NCI-H1436 (cell line): ENCODE measurements around the gene TRPM2.
A peak's percentile ranks its signal among the peaks of the same experiment; 100 is the strongest.
"Not testable (repeated sequence)": the region's sequence is repeated elsewhere in the genome, so short reads cannot be mapped to it uniquely, and the experiment has no call there.

ENCODE experiments used
- DNase-seq: peaks from one replicate; lab custom pipeline; 2025; lab: John Stamatoyannopoulos, UW

TRPM2 gene

GRCh38 chr21:44354775-44355771 is 1.7 kb downstream of the TRPM2 start:
- DNase-seq = no peak

DNA sequence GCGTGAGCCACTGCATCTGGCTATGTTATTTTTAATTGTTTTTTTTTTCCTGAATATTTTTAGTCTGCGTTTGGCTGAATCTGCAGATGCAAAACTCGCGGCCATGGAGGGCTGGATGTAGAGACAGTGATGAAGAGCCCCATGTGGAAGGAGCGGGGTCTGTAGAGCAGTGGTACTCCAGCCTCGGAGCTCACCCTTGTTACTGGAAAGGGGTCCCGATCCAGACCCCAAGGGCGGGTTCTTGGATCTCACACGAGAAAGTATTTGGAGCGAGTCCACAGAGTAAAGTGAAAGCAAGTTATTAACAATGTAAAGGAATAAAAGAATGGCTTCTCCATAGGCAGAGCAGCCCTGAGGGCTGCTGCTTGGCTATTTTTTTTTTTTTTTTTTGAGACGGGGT is 2.7 kb downstream of the TRPM2 start:
- DNase-seq = no peak

- no peak for DNase-seq
These were observed 3.2 kb downstream of the TRPM2 start for GRCh38 chr21:44356636-44357035.

- DNase-seq = no peak
These were observed 3.8 kb downstream of the TRPM2 start for GRCh38 chr21:44357064-44357837.

- no peak for DNase-seq
These were observed 6.0 kb downstream of the TRPM2 start for GRCh38 chr21:44359396-44359795.

DNA sequence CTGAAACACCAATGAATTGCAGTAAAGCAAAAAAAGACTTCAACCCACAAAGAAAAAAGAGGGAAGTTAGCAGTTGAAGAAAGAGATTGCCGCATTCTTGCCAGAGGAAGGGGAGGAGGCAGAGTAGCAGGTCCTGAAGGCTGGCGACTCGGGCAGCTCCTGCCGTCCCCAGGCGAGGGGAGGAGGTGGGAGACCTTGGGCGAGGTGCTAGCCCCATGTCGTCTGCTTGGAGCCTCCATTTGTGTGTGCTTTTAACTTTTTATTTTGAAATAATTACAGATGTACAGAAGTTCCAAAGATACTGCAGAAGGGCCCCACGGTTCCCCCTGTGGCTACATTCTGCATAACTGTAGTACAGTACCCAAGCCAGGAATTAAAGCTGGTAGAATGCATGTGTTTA is 6.7 kb downstream of the TRPM2 start:
- no peak for DNase-seq

DNA sequence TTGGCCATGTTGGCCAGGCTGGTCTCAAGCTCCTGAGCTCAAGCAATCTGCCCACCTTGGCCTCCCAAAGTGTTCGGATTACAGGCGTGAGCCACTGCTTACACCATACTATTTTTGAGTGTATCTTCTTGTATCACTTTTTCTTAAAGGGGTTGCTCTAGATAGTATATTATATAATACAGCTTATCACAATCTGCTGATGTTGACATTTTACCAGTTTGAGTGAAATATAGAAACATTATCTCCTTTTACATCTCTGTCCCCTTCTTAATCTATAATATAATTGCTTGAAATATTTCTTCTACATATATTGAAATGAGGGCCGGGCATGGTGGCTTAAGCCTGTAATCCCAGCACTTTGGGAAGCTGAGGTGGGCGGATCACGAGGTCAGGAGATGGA is 8.5 kb downstream of the TRPM2 start:
- DNase-seq = not testable (repeated sequence)

GRCh38 chr21:44363278-44363677 is 9.9 kb downstream of the TRPM2 start:
- no peak for DNase-seq

DNA sequence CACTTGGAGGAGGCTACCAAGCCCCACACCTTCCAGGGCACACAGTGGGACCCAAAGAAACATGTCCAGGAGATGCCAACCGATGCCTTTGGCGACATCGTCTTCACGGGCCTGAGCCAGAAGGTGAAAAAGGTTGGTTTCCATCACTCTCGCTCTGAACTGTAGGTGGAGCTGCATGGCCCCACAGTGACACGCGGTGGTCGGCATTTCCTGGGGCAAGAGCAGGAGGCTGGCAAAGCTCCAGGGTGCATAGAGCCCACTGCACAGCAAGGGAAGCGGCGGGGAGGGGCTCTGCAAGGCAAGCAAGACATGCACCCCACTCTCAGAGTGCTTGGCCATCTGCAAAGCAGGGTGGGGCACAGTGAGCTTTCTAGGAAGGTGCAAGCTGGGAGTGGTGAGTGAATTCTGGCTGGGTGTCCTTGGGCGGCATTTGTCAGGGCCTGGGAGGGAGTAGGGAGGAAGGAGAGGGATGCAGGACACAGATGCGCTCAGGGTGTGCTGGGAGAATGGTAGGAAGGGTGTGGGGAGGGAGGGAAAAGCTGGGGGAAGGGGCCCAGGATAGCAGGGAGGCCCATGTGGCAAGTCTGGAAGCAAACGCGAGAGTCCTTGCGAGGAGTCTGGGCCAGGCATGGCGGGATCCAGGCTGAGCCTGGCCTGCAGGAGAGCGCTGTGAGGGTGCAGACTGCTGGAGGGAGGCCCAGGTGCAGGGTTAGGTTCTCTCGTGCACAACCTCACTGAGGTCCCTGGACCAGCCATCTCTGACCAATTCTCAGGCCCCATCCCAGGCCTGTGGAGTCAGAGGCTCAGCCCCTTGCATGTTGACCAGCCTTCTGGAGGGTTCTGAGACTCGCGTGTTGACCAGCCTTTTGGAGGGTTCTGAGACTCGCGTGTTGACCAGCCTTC is 11.0 kb downstream of the TRPM2 start:
- DNase-seq = no peak

DNA sequence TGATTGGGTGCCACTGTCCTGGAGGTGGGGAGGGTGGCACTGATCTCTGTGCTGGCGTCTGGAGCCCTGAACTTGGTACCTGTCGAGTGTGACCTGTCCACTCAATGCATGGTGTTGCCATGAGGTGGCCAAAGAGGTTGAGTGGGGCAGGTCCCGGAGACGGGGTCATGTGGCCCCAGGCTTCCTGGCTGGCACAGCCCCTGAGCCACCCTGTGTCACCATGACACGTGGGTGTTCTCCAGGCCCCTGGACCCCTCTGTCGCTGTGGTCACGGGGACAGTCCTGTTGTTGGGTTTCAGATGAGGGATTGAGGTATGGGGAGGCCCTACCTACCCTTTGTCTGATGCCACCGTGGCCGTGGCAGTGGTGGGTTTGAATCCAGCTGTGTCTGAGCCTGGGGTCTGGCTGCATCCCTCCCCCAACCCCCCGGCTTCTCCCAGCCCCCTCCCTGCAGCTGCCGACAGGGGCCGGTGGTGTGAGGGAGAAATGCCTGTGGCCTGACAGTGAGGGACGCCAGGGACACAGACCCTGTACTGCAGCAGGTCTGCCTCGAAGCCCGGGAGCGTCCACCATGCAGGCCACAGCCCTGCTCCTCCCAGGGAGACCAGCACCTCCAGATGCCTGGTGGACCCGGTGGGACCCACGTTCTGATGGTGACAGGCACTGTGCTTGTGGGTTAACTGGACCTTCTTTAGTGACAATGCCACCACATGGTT is 12.0 kb downstream of the TRPM2 start:
- no peak for DNase-seq

- no peak for DNase-seq
These were observed 12.7 kb downstream of the TRPM2 start for GRCh38 chr21:44365967-44366585.

DNA sequence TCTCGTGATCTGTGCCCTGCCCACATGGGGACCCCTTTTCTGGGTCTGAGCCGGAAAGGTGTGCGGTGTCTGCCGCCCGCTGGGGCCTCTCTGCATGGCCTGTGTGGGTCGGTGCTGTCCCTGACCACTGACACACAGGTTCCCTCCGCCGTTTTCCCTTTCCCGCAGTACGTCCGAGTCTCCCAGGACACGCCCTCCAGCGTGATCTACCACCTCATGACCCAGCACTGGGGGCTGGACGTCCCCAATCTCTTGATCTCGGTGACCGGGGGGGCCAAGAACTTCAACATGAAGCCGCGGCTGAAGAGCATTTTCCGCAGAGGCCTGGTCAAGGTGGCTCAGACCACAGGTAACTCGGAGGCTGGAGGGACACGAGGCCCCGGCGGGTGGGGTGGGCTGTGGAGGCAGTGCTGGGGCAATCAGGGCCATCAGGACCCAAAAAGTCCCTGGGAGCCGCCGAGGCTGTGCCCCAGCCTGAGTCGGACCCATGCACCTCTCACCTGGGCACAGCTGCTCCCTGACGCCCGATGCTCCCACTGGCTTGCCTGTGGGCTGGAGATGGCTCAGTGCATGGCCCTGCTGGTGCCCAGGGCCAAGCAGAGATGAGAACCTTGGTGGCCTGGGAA is 13.3 kb downstream of the TRPM2 start:
- DNase-seq = no peak

DNA sequence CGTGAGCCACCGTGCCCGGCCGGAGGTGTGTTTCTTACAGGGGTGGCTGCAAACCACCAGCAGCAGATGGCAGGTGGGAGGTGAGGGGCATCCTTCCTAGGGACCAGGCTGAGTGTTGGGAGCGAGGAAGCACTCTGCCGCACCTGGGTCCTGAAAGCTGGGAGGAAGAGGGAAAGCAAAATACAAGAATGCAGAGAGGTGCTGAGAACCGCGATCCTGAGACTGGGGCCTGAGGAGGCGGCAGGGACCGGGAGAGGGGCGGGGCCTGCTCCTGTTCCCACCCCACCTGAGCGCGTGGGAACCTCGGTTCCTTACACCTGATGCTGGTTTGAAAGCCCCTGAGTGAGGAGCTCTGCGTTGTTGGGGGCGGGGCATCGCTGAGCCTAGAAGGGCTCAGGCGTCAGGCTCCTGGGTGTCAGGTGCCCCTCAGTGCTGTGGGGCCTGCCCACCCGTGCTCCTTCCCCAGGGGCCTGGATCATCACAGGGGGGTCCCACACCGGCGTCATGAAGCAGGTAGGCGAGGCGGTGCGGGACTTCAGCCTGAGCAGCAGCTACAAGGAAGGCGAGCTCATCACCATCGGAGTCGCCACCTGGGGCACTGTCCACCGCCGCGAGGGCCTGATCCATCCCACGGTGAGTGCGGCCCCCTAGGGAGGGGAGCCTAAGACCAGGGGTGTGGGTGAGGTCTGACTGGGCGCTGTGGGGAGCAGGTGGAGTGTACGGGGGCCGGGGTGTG is 15.5 kb downstream of the TRPM2 start:
- DNase-seq = no peak

DNA sequence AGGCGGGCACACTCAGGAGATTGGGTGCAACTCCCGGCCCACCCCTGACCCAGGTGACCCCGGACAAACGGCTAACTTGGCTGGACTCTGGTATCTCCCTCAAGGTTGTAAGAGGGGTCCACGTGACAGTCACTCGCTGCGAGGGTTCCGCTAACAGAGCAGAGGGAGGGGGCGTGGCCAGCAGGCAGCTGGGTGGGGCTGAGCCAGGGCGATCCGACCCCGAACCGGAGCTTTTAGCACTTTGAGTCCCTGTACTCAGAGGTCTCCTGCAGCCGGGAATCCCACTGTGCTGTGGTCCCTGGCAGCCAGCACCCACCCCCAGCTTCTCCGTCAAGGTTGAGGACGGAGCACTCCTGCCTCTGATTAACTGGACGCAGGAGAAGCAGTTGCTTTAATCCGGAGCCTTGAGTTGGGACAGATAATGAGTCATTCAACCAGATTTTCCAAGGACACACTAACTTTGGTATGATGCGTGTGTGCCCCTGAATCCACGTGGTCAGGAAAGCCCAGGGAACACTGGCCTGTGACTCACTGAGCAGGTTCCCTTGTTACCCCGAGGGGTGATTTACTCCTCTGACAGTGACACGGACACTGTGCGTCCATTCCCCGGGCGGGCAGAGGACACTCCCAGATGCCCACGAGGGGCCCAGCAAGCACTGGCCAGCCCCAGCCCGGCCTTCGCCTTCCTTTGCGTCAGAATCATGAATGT is 16.8 kb downstream of the TRPM2 start:
- peak; percentile 26 for DNase-seq

- DNase-seq = no peak
These were observed 17.5 kb downstream of the TRPM2 start for GRCh38 chr21:44370786-44371410.

GRCh38 chr21:44371596-44371995 is 18.2 kb downstream of the TRPM2 start:
- no peak for DNase-seq

DNA sequence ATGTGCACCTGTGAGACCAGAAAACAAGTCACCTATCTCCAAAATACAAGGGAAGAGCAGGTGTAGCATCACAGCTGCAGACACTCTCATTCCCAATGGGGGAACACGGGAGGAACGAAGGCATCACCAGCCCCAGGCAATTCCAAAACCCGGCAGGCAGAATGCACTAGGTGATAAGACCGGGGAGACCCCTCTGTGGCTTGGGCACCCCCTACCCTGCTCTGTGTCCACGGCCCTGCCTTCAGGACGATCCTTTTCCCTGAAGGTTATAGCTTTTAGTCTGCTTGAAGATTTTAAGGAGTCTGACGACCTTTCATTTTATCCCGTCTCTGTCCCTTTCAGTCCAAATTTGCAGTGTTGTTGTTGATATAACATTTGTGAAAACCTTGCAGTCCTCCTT is 19.2 kb downstream of the TRPM2 start:
- no peak for DNase-seq

GRCh38 chr21:44374601-44375280 is 21.3 kb downstream of the TRPM2 start:
- DNase-seq = no peak
